Esophagus squamous epithelium (tissue), 5 donors: ENCODE results near the gene TAS1R1. TPM values are rescaled to one million over a fixed set of nuclear protein-coding genes. Genes with fewer than 3 reads are reported as not detected.
A peak's percentile ranks its signal among the peaks of the same experiment; 100 is the strongest.

ENCODE experiments used
- DNase-seq: peaks from one replicate; lab custom pipeline; 2025; lab: John Stamatoyannopoulos, UW
- H3K27ac ChIP-seq, 4 donors: fragments of 200-600 bp; sonication (generic); one replicate each; pipeline ENCODE4 v1.5.1; 2016 to 2019; ENCODE audit warnings: mild to moderate bottlenecking in 1 of 4
- H3K27me3 ChIP-seq, 4 donors: fragments of 200-600 bp; sonication (generic); 1 replicate in 3 of 4; 2 replicates in 1 of 4; pipeline versions ENCODE4 v1.5.1 to v1.6.0; 2017 to 2021; ENCODE audit warnings: antibody characterized with exemption in 1 of 4
- H3K36me3 ChIP-seq, 3 donors: fragments of 200-600 bp; sonication (generic); one replicate each; pipeline ENCODE4 v1.5.1; 2016 to 2019
- H3K4me1 ChIP-seq, 3 donors: fragments of 200-600 bp; sonication (generic); one replicate each; pipeline ENCODE4 v1.5.1; 2017 to 2019
- H3K4me3 ChIP-seq, 4 donors: fragments of 200-600 bp; sonication (generic); 1 replicate in 3 of 4; 2 replicates in 1 of 4; pipeline ENCODE4 v1.5.1; 2016 to 2019; ENCODE audit warnings: mild to moderate bottlenecking in 2 of 4, moderate library complexity in 1 of 4
- H3K9me3 ChIP-seq, 3 donors: fragments of 200-600 bp; sonication (generic); one replicate each; pipeline ENCODE4 v1.5.1; 2016 to 2019
- CTCF ChIP-seq, 6 experiments: fragments of 450-650 bp in 4 of 6; fragments of 200-600 bp in 2 of 6; sonication (generic) in 2 of 6; IDR thresholded peaks; one replicate each; pipeline ENCODE4 v1.5.1; 2016 to 2019; ENCODE audit warnings: antibody characterized with exemption in 6 of 6, mild to moderate bottlenecking in 4 of 6, moderate library complexity in 4 of 6
- POLR2A ChIP-seq, 4 donors: fragments of 450-650 bp; IDR thresholded peaks; one replicate each; pipeline ENCODE4 v1.6.1; 2017; ENCODE audit warnings: antibody characterized with exemption in 4 of 4, mild to moderate bottlenecking in 4 of 4, moderate library complexity in 3 of 4
- WGBS, 2 donors: methylation state at CpG; one replicate each; pipeline ENCODE4 v1.1.5; 2018; 5-methylcytosine and 5-hydroxymethylcytosine counted together
- intact Hi-C: fragments of 100-400 bp; cut with DNase I; formaldehyde crosslinking; loops from one replicate; pipeline ENCODE4 v1.15.0; 2022
- total RNA-seq, 4 donors: library from RNA; depleted of rRNA; stranded (reverse); fragments of >200 nt; gene quantifications; one replicate each; pipeline ENCODE4 v1.1.0, GENCODE V29; 2016
- donor health status: DM: yes; HTN: yes; CAD: no.

Gene TAS1R1
- total RNA-seq, 4 donors from 2014 or later, result not detected

DNA sequence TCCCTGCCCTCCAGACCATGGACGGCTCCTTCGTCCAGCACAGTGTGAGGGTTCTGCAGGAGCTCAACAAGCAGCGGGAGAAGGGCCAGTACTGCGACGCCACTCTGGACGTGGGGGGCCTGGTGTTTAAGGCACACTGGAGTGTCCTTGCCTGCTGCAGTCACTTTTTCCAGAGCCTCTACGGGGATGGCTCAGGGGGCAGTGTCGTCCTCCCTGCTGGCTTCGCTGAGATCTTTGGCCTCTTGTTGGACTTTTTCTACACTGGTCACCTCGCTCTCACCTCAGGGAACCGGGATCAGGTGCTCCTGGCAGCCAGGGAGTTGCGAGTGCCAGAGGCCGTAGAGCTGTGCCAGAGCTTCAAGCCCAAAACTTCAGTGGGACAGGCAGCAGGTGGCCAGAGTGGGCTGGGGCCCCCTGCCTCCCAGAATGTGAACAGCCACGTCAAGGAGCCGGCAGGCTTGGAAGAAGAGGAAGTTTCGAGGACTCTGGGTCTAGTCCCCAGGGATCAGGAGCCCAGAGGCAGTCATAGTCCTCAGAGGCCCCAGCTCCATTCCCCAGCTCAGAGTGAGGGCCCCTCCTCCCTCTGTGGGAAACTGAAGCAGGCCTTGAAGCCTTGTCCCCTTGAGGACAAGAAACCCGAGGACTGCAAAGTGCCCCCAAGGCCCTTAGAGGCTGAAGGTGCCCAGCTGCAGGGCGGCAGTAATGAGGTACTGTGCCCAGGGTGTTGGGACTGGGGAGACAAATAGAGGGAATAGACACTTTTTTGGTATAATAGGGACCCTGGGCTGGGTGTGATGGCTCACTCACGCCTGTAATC lies 25.7 kb downstream of the TAS1R1 start:
- peaks cover 0 to 10% (median 0%) of the 10 kb centered on the region in 3 donors for H3K36me3 ChIP-seq
- H3K4me3 ChIP-seq, result peak overlapping the region; percentile 79 to 99 (median 88)
- H3K27me3 ChIP-seq, result no peaks in the 10 kb centered on the region
- H3K4me1 ChIP-seq, result peaks cover 20 to 62% (median 27%) of the 10 kb centered on the region in 3 donors
- no peak for DNase-seq
- TF ChIP-seq CTCF (IDR thresholded peaks at IDR 0.05) (no peak), POLR2A (IDR thresholded peaks at IDR 0.05) (no peak)
- WGBS, 2 donors, result 19 to 40% methylated on average over 4 to 8 of the region's 19 CpGs
- no peaks in the 10 kb centered on the region for H3K9me3 ChIP-seq
- intact Hi-C loops, result no loop called here
- H3K27ac ChIP-seq, result peak overlapping the region; percentile 96 to 99 (median 98)

GRCh38 chr1:6581561-6582305 lies 26.6 kb downstream of the TAS1R1 start:
- H3K4me1 ChIP-seq, result peaks cover 25 to 72% (median 33%) of the 10 kb centered on the region in 3 donors

DNA sequence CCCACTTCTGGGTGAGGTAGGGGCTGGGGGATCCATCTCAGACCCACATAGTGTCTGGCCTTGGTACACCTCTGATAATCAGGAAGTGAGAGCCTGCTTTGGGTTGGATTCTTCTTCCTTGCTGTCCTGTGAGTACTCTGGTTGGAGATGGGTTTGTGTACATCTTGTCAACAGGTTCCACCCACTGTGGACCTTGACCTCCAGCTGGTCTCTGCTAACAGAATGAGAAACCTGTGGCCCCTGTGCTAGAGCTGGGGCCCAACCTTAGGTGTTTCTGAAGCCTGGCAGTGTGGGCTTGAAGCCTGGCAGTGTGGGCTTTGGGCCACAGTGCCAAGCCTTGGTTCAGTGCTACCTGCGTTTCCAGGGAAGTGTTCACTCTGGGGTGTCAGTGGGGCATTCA lies 27.3 kb downstream of the TAS1R1 start:
- no peak for DNase-seq
- intact Hi-C loops, result no loop called here

More at GRCh38 chr1:6581561-6582305, 26.6 kb downstream of the TAS1R1 start:
- DNase-seq, result no peak
- H3K27ac ChIP-seq, result peak overlapping the region; percentile 20 to 99 (median 98)
- H3K36me3 ChIP-seq, result peaks cover 0 to 17% (median 0%) of the 10 kb centered on the region in 3 donors
- intact Hi-C loops, result no loop called here
- H3K9me3 ChIP-seq, result no peaks in the 10 kb centered on the region
- H3K4me3 ChIP-seq, result peak overlapping the region in 1 of 4 donors; percentile 99
- 65 to 73% methylated on average over 9 to 10 of the region's 10 CpGs for WGBS, 2 donors
- H3K27me3 ChIP-seq, result no peaks in the 10 kb centered on the region
- TF ChIP-seq POLR2A (IDR thresholded peaks at IDR 0.05) (no peak), CTCF (IDR thresholded peaks at IDR 0.05) (no peak)

DNA sequence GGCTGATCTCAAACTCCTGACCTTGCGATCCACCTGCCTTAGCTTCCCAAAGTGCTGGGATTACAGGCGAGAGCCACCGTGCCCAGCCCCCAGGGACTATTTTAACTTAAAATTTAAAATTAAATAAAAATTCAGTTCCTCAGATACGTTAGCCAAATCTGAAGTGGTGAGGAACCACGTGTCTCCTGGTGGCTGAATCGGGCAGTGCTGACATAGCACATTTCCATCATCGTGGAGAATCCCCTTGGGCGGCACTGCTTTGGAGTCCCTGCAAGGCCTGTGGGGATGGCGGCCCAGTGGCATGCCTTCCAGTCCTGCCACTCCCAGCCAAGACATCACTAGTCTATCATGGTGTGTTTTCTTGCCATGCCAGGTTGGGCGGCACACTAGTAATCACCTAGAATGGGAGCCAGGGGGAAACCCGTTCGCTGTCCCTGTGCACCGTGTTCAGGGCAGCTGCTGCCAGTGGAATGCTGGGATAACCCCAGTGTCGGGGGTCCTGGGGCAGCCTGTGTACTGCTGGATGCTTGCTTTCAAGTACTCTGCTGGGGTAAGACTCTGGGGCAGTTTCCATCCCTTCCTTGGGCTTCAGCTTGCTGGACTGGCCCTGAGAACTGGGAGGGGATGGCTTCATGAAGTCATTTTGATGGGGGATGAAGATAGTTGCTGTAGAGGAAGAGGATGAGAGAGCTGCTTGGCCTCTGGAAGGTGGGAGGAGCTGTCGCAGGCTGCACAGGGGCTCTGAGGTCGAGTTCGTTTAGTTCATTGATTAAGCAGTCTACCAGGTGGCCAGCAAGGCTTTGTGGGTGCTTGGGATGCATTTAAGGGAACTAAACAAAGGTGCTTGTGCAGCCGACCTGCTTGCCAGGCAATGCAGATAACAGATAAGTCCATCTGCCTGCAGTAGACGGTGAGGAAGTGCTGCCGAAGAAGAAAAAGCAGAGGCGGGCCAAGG lies 29.3 kb downstream of the TAS1R1 start:
- DNase-seq, result no peak
- no peaks in the 10 kb centered on the region for H3K9me3 ChIP-seq
- H3K4me3 ChIP-seq, result no peak overlapping the region
- no peak overlapping the region for H3K27ac ChIP-seq
- H3K27me3 ChIP-seq, result no peaks in the 10 kb centered on the region
- peaks cover 47 to 92% (median 51%) of the 10 kb centered on the region in 3 donors for H3K4me1 ChIP-seq
- intact Hi-C loops, result no loop called here
- WGBS, 2 donors, result 62 to 63% methylated on average over 16 to 21 of the region's 21 CpGs
- no peak for TF ChIP-seq POLR2A (IDR thresholded peaks at IDR 0.05)
- peak in 4 of 6 experiments; percentile 7 to 38 (median 24) for TF ChIP-seq CTCF (IDR thresholded peaks at IDR 0.05)
- peaks cover 10 to 34% (median 13%) of the 10 kb centered on the region in 3 donors for H3K36me3 ChIP-seq

More for the DNA sequence above, 27.3 kb downstream of the TAS1R1 start:
- H3K36me3 ChIP-seq, result peaks cover 0 to 18% (median 0%) of the 10 kb centered on the region in 3 donors
- H3K4me3 ChIP-seq, result no peak overlapping the region
- no peaks in the 10 kb centered on the region for H3K9me3 ChIP-seq
- no peak for TF ChIP-seq CTCF (IDR thresholded peaks at IDR 0.05)
- TF ChIP-seq POLR2A (IDR thresholded peaks at IDR 0.05), result no peak
- peaks cover 31 to 78% (median 39%) of the 10 kb centered on the region in 3 donors for H3K4me1 ChIP-seq
- H3K27me3 ChIP-seq, result no peaks in the 10 kb centered on the region
- H3K27ac ChIP-seq, result peak overlapping the region in 2 of 4 donors; percentile 20 to 98
- WGBS, 2 donors, result 50% methylated on average over 1 of the region's 1 CpG; no CpG with 5 or more reads in 1 of the 2 donors
